ENCODE data around the gene DDX20. TPM values are rescaled to one million over a fixed set of nuclear protein-coding genes. Genes with fewer than 3 reads are reported as not detected.

DDX20 gene
- total RNA-seq, 4 donors from 2014 or later = 15.7 to 32.6 (median 20.8) TPM

GRCh38 chr1:111717450-111717849 is 38.3 kb upstream of the DDX20 start:
- Histone ChIP-seq H3K27me3 (no peaks in the 10 kb centered on the region), H3K9me3 (no peaks in the 10 kb centered on the region), H3K36me3 (no peaks in the 10 kb centered on the region), H3K4me3 (replicated peaks in 1 of 3) (no peak overlapping the region), H3K27ac (no peak overlapping the region), H3K4me1 (peaks cover 5 to 23% of the 10 kb centered on the region in 2 donors)
- intact Hi-C loops (cut with DNase I) = no loop called here
- TF ChIP-seq POLR2A (IDR thresholded peaks at IDR 0.05) (no peak), CTCF (IDR thresholded peaks at IDR 0.05) (no peak)
- no peak for DNase-seq
- WGBS, 2 donors = 92 to 97% methylated on average over 2 of the region's 2 CpGs

- H3K4me3 ChIP-seq (replicated peaks in 1 of 3) = no peak overlapping the region
- no peaks in the 10 kb centered on the region for H3K27me3 ChIP-seq
- no peak overlapping the region for H3K27ac ChIP-seq
- TF ChIP-seq POLR2A (IDR thresholded peaks at IDR 0.05) (no peak), CTCF (IDR thresholded peaks at IDR 0.05) (no peak)
- WGBS, 2 donors = 90 to 91% methylated on average over 5 of the region's 5 CpGs
- DNase-seq = no peak
- no peaks in the 10 kb centered on the region for H3K36me3 ChIP-seq
- H3K9me3 ChIP-seq = no peaks in the 10 kb centered on the region
- intact Hi-C loops (cut with DNase I) = no loop called here
- H3K4me1 ChIP-seq = peaks cover 5 to 24% of the 10 kb centered on the region in 2 donors
Measured at GRCh38 chr1:111719135-111719534, 36.6 kb upstream of the DDX20 start.

- Histone ChIP-seq H3K4me3 (replicated peaks in 1 of 3) (no peak overlapping the region), H3K36me3 (no peaks in the 10 kb centered on the region), H3K27me3 (no peaks in the 10 kb centered on the region), H3K27ac (peak overlapping the region in 1 of 3 donors; percentile 50), H3K9me3 (no peaks in the 10 kb centered on the region), H3K4me1 (peaks cover 5 to 24% of the 10 kb centered on the region in 2 donors)
- no peak for TF ChIP-seq POLR2A (IDR thresholded peaks at IDR 0.05)
- no peak for TF ChIP-seq CTCF (IDR thresholded peaks at IDR 0.05)
- no peak for DNase-seq
- 63 to 66% methylated on average over 4 of the region's 4 CpGs for WGBS, 2 donors
- intact Hi-C loops (cut with DNase I) = no loop called here
Measured at GRCh38 chr1:111719674-111720132, 36.0 kb upstream of the DDX20 start.

GRCh38 chr1:111720274-111720976 is 35.3 kb upstream of the DDX20 start:
- intact Hi-C loops (cut with DNase I) = no loop called here
- no peak for TF ChIP-seq POLR2A (IDR thresholded peaks at IDR 0.05)
- no peak for TF ChIP-seq CTCF (IDR thresholded peaks at IDR 0.05)
- H3K27me3 ChIP-seq = no peaks in the 10 kb centered on the region
- no peak for DNase-seq
- H3K4me1 ChIP-seq = peaks cover 5 to 30% of the 10 kb centered on the region in 2 donors
- H3K36me3 ChIP-seq = no peaks in the 10 kb centered on the region
- peak overlapping the region in 2 of 3 donors; percentile 49 to 50 for H3K27ac ChIP-seq
- H3K4me3 ChIP-seq (replicated peaks in 1 of 3) = no peak overlapping the region
- H3K9me3 ChIP-seq = no peaks in the 10 kb centered on the region
- WGBS, 2 donors = 53 to 66% methylated on average over 7 of the region's 7 CpGs

GRCh38 chr1:111720977-111721786 is 34.5 kb upstream of the DDX20 start:
- no peaks in the 10 kb centered on the region for H3K36me3 ChIP-seq
- no peaks in the 10 kb centered on the region for H3K9me3 ChIP-seq
- no peaks in the 10 kb centered on the region for H3K27me3 ChIP-seq
- H3K4me3 ChIP-seq (replicated peaks in 1 of 3) = no peak overlapping the region
- WGBS, 2 donors = 65 to 73% methylated on average over 10 of the region's 10 CpGs
- intact Hi-C loops (cut with DNase I) = no loop called here
- TF ChIP-seq CTCF (IDR thresholded peaks at IDR 0.05) (no peak), POLR2A (IDR thresholded peaks at IDR 0.05) (no peak)
- DNase-seq = no peak
- no peak overlapping the region for H3K27ac ChIP-seq
- H3K4me1 ChIP-seq = peaks cover 5 to 30% of the 10 kb centered on the region in 2 donors

Data from thyroid gland (tissue), 4 donors.